ENCODE measurements around the gene KCTD15.

DNA sequence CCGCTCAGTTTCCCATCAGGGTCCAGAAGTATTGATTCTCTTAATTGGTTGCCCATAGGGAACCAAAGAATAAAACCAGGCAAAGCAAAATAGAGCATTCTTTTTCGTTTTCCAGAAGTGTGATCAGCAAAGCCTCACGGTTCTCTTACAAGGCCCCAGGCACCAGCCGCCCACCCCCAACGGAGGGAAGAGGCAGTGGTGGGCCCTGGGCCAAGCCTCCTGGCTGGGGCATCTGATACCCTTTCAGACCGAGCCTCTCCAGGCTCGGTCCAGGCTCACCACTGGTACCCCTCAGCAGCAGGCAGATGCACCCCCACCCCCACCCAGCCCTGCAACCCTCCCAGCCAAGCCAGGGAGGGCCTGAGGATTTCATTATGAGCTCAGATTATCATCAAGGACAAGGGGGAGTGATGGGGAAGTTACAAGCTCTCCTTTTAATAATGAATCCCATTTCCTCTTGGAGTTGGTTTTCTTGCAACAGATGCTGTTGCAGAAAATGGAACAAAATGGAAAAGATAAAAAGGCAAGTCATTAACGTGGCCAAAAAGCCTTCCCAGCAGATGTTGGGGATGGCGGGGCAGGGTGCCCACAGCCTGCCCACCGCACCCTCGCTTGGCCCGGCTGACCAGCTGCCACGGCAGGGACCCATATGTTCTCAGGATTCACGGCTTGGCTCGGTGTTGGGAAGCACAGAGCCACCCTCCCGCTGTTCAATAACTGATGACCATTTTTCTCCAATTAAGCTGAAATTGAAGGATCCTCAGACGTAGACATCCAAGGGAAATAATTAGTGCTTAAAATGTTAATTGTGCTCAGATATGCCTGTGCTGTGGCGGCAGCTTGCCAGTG, 45.9 kb upstream of the KCTD15 start:
- TF ChIP-seq POLR2A (IDR thresholded peaks at IDR 0.05; ENCODE audit: low read depth, low read length) (no peak), CHD1 (IDR thresholded peaks at IDR 0.05; ENCODE audit: low read depth, low read length) (no peak), RCOR1 (IDR thresholded peaks at IDR 0.05; ENCODE audit: insufficient replicate concordance, low read length) (no peak), RAD21 (IDR thresholded peaks at IDR 0.05; ENCODE audit: low read length) (no peak), MAZ (IDR thresholded peaks at IDR 0.05; ENCODE audit: borderline replicate concordance, low read depth, low read length) (no peak), BHLHE40 (IDR thresholded peaks at IDR 0.05; ENCODE audit: low read depth, low read length) (no peak), SMC3 (IDR thresholded peaks at IDR 0.05; ENCODE audit: low read depth, low read length) (no peak), MAFK (IDR thresholded peaks at IDR 0.05; ENCODE audit: low read depth, low read length) (no peak), RFX5 (IDR thresholded peaks at IDR 0.05; ENCODE audit: low read depth, low read length) (no peak), NFE2L2 (IDR thresholded peaks at IDR 0.05; ENCODE audit: low read depth, low read length) (no peak)
- TF ChIP-seq, protein P1, sequence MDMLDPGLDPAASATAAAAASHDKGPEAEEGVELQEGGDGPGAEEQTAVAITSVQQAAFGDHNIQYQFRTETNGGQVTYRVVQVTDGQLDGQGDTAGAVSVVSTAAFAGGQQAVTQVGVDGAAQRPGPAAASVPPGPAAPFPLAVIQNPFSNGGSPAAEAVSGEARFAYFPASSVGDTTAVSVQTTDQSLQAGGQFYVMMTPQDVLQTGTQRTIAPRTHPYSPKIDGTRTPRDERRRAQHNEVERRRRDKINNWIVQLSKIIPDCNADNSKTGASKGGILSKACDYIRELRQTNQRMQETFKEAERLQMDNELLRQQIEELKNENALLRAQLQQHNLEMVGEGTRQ (IDR thresholded peaks at IDR 0.05; ENCODE audit: low read depth, low read length): no peak
- TF ChIP-seq, protein P2, sequence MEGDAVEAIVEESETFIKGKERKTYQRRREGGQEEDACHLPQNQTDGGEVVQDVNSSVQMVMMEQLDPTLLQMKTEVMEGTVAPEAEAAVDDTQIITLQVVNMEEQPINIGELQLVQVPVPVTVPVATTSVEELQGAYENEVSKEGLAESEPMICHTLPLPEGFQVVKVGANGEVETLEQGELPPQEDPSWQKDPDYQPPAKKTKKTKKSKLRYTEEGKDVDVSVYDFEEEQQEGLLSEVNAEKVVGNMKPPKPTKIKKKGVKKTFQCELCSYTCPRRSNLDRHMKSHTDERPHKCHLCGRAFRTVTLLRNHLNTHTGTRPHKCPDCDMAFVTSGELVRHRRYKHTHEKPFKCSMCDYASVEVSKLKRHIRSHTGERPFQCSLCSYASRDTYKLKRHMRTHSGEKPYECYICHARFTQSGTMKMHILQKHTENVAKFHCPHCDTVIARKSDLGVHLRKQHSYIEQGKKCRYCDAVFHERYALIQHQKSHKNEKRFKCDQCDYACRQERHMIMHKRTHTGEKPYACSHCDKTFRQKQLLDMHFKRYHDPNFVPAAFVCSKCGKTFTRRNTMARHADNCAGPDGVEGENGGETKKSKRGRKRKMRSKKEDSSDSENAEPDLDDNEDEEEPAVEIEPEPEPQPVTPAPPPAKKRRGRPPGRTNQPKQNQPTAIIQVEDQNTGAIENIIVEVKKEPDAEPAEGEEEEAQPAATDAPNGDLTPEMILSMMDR (conservative IDR thresholded peaks at IDR 0.05; ENCODE audit: low read depth, low read length): no peak
- TF ChIP-seq, protein P3, sequence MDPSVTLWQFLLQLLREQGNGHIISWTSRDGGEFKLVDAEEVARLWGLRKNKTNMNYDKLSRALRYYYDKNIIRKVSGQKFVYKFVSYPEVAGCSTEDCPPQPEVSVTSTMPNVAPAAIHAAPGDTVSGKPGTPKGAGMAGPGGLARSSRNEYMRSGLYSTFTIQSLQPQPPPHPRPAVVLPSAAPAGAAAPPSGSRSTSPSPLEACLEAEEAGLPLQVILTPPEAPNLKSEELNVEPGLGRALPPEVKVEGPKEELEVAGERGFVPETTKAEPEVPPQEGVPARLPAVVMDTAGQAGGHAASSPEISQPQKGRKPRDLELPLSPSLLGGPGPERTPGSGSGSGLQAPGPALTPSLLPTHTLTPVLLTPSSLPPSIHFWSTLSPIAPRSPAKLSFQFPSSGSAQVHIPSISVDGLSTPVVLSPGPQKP (IDR thresholded peaks at IDR 0.05; ENCODE audit: borderline replicate concordance, low read depth, low read length): no peak

All from IMR-90 (cell line).